ENCODE results near the gene CDAN1.
"Not testable (repeated sequence)": the region's sequence is repeated elsewhere in the genome, so short reads cannot be mapped to it uniquely, and the experiment has no call there.

- not testable (repeated sequence) for TF ChIP-seq POLR2A, POLR2AphosphoS5, EP300 (IDR thresholded peaks at IDR 0.05)
- TF ChIP-seq, protein P1, sequence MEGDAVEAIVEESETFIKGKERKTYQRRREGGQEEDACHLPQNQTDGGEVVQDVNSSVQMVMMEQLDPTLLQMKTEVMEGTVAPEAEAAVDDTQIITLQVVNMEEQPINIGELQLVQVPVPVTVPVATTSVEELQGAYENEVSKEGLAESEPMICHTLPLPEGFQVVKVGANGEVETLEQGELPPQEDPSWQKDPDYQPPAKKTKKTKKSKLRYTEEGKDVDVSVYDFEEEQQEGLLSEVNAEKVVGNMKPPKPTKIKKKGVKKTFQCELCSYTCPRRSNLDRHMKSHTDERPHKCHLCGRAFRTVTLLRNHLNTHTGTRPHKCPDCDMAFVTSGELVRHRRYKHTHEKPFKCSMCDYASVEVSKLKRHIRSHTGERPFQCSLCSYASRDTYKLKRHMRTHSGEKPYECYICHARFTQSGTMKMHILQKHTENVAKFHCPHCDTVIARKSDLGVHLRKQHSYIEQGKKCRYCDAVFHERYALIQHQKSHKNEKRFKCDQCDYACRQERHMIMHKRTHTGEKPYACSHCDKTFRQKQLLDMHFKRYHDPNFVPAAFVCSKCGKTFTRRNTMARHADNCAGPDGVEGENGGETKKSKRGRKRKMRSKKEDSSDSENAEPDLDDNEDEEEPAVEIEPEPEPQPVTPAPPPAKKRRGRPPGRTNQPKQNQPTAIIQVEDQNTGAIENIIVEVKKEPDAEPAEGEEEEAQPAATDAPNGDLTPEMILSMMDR (IDR thresholded peaks at IDR 0.05): not testable (repeated sequence)
These were observed 24.9 kb upstream of the CDAN1 start for GRCh38 chr15:42761813-42762212.

Measured in stomach (tissue), 4 donors.